Ovary (tissue), 9 donors: Measurements from ENCODE around the gene GRK3. TPM values are rescaled to one million over a fixed set of nuclear protein-coding genes. Genes with fewer than 3 reads are reported as not detected.

ENCODE experiments used
- DNase-seq, 5 donors: peaks; one replicate each; pipeline ENCODE4 v3.0.0-alpha.2; 2019 to 2020
- H3K27ac ChIP-seq, 2 donors: fragments of 200-600 bp; one replicate each; pipeline versions ENCODE4 v1.5.1 to v1.8.0; 2019 to 2022
- H3K27me3 ChIP-seq: fragments of 200-600 bp; one replicate; pipeline ENCODE4 v1.8.0; 2022
- H3K36me3 ChIP-seq: fragments of 200-600 bp; sonication (generic); one replicate; pipeline ENCODE4 v1.5.1; 2019
- H3K4me1 ChIP-seq: one replicate; pipeline ENCODE4 v1.8.1; 2013; ENCODE audit warnings: mild to moderate bottlenecking, moderate library complexity; ENCODE audit not compliant: insufficient read depth
- H3K4me3 ChIP-seq: fragments of 200-600 bp; sonication (generic); one replicate; pipeline ENCODE4 v1.5.1; 2017
- H3K9me3 ChIP-seq, 2 donors: fragments of 200-600 bp in 1 of 2; sonication (generic) in 1 of 2; one replicate each; pipeline versions ENCODE4 v1.5.1 to v1.8.1; 2013 to 2019; ENCODE audit warnings: mild to moderate bottlenecking in 1 of 2, moderate library complexity in 1 of 2
- CTCF ChIP-seq, 3 donors: fragments of 450-650 bp in 2 of 3; fragments of 200-600 bp in 1 of 3; IDR thresholded peaks; one replicate each; pipeline versions ENCODE4 v1.5.1 to v1.8.0; 2016 to 2022; ENCODE audit warnings: antibody characterized with exemption in 3 of 3, mild to moderate bottlenecking in 1 of 3
- EP300 ChIP-seq: sonication (generic); formaldehyde crosslinking; IDR thresholded peaks from one replicate; pipeline ENCODE4 v1.6.1; 2017; ENCODE audit warnings: antibody characterized with exemption
- POLR2A ChIP-seq: fragments of 450-650 bp; IDR thresholded peaks from one replicate; pipeline ENCODE4 v1.6.1; 2017; ENCODE audit warnings: antibody characterized with exemption, mild to moderate bottlenecking, moderate library complexity
- WGBS, 3 donors: extraction: QIAGEN DNeasy Blood & Tissue Kit in 1 of 3; methylation state at CpG; one replicate each; pipeline versions ENCODE4 v1.1.5 to v1.1.7; 2013 to 2017; 5-methylcytosine and 5-hydroxymethylcytosine counted together
- intact Hi-C, 4 donors: fragments of 100-400 bp; cut with DNase I; formaldehyde crosslinking; loops; one replicate each; pipeline versions ENCODE4 v1.11.0 to v1.15.1; 2022 to 2023
- polyA plus RNA-seq, 2 donors: library from polyadenylated mRNA; stranded (reverse); fragments of 200-250 nt in 1 of 2; fragments of 350-450 nt in 1 of 2; fragmentation: Illumina TruSeq in 1 of 2; extraction: RNeasy Lipid Tissue Mini Kit (QIAGEN cat#74804) in 1 of 2; gene quantifications; one replicate each; pipeline ENCODE4 v1.2.3, GENCODE V29; 2013 to 2014
- total RNA-seq, 7 donors: library from RNA; depleted of rRNA in 2 of 7; stranded (reverse); fragments of >200 nt in 2 of 7; fragmentation: NEBNext Ultra II Directional in 3 of 7; extraction: Animal tissue kit (Norgen Biotek cat#: 25700) in 3 of 7; gene quantifications; one replicate each; pipeline versions ENCODE4 v1.1.0 to v1.2.4, GENCODE V29; 2016 to 2023
- donor health status: DM: no; HTN: no; CAD: no; lungs with moderate emphysema.
- donor health status: DM: no; HTN: no; CAD: no.
- donor health status: Bipolar disorder and iron deficiency.
- donor health status: DM: yes; HTN: yes; CAD: no.
- donor health status: DM: no; HTN: no; CAD: no.
- donor health status: DM: yes; HTN: yes; CAD: no.

GRK3 gene
- total and polyA plus RNA-seq, 9 donors = 1.0 to 14.8 (median 9.4) TPM

DNA sequence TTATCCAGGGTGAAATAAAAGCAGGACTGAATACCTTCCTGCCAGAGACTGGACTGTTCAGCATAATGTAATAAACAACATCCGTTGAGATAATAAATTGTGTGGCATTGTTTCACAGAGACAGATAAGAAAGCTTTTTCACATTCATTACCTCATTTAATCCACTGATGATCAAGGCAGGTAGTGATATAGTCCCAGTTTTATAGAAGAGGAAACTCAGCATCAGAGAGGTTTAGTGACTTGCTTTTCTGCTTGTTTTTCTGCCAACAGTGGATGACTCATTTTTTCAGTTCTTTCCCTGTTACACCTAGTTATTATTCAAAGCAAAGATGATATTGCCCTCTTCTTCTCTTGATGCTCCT, 181.5 kb downstream of the GRK3 start:
- no peaks in the 10 kb centered on the region for H3K27me3 ChIP-seq
- intact Hi-C loops = no loop called here
- H3K4me3 ChIP-seq = no peak overlapping the region
- H3K36me3 ChIP-seq = no peaks in the 10 kb centered on the region
- no peaks in the 10 kb centered on the region for H3K9me3 ChIP-seq
- 22 to 48% (median 40%) methylated on average over 1 of the region's 1 CpG for WGBS, 3 donors
- TF ChIP-seq CTCF (IDR thresholded peaks at IDR 0.05) (no peak), EP300 (no peak), POLR2A (no peak)
- no peak overlapping the region for H3K27ac ChIP-seq
- H3K4me1 ChIP-seq = no peaks in the 10 kb centered on the region
- DNase-seq = no peak

GRCh38 chr22:25747245-25747944, 182.9 kb downstream of the GRK3 start:
- H3K9me3 ChIP-seq = no peaks in the 10 kb centered on the region
- intact Hi-C loops = no loop called here
- TF ChIP-seq POLR2A (no peak), CTCF (IDR thresholded peaks at IDR 0.05) (no peak), EP300 (no peak)
- no peak overlapping the region for H3K27ac ChIP-seq
- H3K4me1 ChIP-seq = no peaks in the 10 kb centered on the region
- H3K4me3 ChIP-seq = no peak overlapping the region
- no peaks in the 10 kb centered on the region for H3K27me3 ChIP-seq
- 42 to 52% (median 49%) methylated on average over 8 of the region's 8 CpGs for WGBS, 3 donors
- DNase-seq = peak in 1 of 5 donors; percentile 27
- no peaks in the 10 kb centered on the region for H3K36me3 ChIP-seq

GRCh38 chr22:25748140-25748539, 183.7 kb downstream of the GRK3 start:
- TF ChIP-seq CTCF (IDR thresholded peaks at IDR 0.05) = no peak
- TF ChIP-seq POLR2A = no peak
- no peak for TF ChIP-seq EP300
- H3K27me3 ChIP-seq = no peaks in the 10 kb centered on the region
- intact Hi-C loops = no loop called here
- H3K27ac ChIP-seq = no peak overlapping the region
- no peaks in the 10 kb centered on the region for H3K4me1 ChIP-seq
- WGBS, 3 donors = 76 to 85% (median 83%) methylated on average over 5 of the region's 5 CpGs
- H3K4me3 ChIP-seq = no peak overlapping the region
- H3K36me3 ChIP-seq = no peaks in the 10 kb centered on the region
- H3K9me3 ChIP-seq = no peaks in the 10 kb centered on the region
- no peak for DNase-seq

GRCh38 chr22:25748704-25749103, 184.2 kb downstream of the GRK3 start:
- intact Hi-C loops = no loop called here
- Histone ChIP-seq H3K27me3 (no peaks in the 10 kb centered on the region), H3K36me3 (no peaks in the 10 kb centered on the region), H3K9me3 (no peaks in the 10 kb centered on the region), H3K4me1 (no peaks in the 10 kb centered on the region), H3K27ac (no peak overlapping the region), H3K4me3 (no peak overlapping the region)
- DNase-seq = no peak
- WGBS, 3 donors = 54 to 82% (median 59%) methylated on average over 2 of the region's 2 CpGs
- no peak for TF ChIP-seq CTCF (IDR thresholded peaks at IDR 0.05)
- no peak for TF ChIP-seq EP300
- TF ChIP-seq POLR2A = no peak
